Right ventricle myocardium inferior (tissue), 1 donor: ENCODE data around the gene SPIN2A. TPM values are rescaled to one million over a fixed set of nuclear protein-coding genes. Genes with fewer than 3 reads are reported as not detected.
A peak's percentile ranks its signal among the peaks of the same experiment; 100 is the strongest.
"Not testable (repeated sequence)": the region's sequence is repeated elsewhere in the genome, so short reads cannot be mapped to it uniquely, and the experiment has no call there.

ENCODE experiments used
- ATAC-seq: fragments of 200-7000 bp; cut with Tn5 transposase; one replicate; pipeline ENCODE4 v1.9.1; 2020; ENCODE audit warnings: mild to moderate bottlenecking, moderate library complexity
- DNase-seq: peaks from one replicate; pipeline ENCODE4 v3.0.0; 2021; ENCODE audit errors: missing footprints
- intact Hi-C: fragments of 100-400 bp; cut with DNase I; formaldehyde crosslinking; loops from one replicate; pipeline ENCODE4 v1.11.0; 2022
- long read RNA-seq: library from polyadenylated mRNA; unstranded; transcript quantifications from one replicate; pipeline ENCODE4 v2.0.0, GENCODE V29; 2021
- total RNA-seq: library from RNA; stranded (reverse); fragmentation: NEBNext Ultra II Directional; extraction: Animal tissue kit (Norgen Biotek cat#: 25700); gene quantifications from one replicate; pipeline ENCODE4 v1.2.1, GENCODE V29; 2021
- donor health status: DM: no; HTN: yes; CAD: no; lungs with severe emphysema.

The SPIN2A gene
- 0.22 TPM for total RNA-seq
- long read RNA-seq, result 0 reads

DNA sequence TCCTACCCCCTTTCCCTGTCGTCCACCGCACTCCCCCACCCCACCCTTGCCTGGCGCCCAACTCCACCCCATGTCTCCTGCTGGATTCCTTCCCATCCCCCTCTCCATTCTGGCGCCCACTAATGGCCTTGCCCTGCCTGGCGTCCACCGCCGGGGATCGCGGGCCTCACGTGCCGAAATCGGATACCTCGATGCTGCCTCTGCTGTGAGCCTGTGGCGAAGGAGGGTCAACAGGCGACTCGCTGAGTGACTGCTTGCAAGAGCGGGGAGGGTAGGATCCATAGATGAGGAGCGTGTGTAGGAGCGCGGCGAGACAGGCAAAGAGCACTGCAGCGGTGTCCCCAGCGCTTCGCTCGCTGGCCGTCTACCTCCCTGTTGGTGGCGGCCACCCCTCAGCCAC, at the start of gene SPIN2A:
TSS of gene SPIN2A (minus strand) at position 325 of the 400 bp plus-strand sequence. CDS start 800 bp downstream, outside the sequence.
- intact Hi-C loops, DNase-seq: not testable (repeated sequence)
- peak; percentile 28 for ATAC-seq

DNA sequence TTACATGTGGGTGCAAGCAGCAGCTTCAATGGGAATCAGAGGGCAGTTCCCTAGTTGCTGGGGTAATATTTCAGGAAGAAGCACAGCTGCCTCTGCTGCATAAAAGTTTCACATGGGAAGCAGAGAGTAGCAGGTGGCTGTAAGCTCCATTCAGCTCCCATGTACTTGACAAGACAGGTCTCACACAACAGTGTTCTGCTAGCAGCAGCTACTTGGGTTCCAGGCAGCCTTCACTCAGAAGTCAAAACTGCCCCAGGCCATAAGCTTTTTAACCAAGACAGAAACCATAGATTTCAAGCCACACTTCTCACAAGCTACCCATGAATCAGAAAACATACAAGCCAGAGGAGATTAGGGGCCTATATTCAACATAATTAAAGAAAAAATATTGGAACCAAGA, 41.4 kb upstream of the SPIN2A start:
- intact Hi-C loops, result no loop called here
- ATAC-seq (no peak), DNase-seq (no peak)

DNA sequence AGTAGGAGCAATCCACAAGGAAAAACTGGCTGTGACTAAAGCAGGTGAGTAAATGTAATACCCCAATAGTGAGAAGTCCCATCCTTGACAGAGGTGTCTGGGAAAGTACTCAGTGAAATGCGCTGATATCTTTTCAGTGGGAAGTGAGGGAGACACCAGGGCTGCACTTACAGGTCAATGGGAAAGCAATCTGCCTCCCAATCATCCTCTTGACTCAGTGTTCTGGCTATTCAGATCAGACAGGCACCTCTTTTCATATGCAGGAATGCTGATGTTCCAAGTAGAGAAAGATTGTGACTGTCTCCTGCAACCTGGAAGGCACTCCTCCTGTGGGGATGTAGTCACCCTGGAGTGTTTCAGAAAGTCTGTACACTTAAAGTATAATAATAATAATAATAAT, 39.9 kb upstream of the SPIN2A start:
- no peak for ATAC-seq
- intact Hi-C loops, result no loop called here
- DNase-seq, result no peak

DNA sequence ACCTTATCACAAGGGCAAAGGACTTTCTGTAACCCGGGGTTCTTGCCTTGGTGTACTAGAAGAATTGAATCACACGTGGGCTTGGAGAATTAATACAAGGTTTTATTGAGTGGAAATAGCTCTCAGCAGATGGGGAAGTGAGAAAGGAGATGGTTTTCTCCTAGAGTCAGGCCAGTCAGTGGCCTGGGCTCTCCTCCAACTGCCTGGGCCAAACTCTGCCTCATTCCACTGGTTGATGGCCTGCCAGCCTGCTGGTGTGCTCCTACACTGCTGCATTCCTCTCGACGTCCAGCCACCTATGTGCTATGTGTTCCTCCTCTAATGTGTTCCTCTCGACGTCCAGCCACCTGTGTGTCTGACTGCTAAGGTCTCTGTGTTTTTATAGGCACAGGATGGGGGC, 35.3 kb upstream of the SPIN2A start:
- intact Hi-C loops, result no loop called here
- peak; percentile 76 for ATAC-seq
- DNase-seq, result no peak

DNA sequence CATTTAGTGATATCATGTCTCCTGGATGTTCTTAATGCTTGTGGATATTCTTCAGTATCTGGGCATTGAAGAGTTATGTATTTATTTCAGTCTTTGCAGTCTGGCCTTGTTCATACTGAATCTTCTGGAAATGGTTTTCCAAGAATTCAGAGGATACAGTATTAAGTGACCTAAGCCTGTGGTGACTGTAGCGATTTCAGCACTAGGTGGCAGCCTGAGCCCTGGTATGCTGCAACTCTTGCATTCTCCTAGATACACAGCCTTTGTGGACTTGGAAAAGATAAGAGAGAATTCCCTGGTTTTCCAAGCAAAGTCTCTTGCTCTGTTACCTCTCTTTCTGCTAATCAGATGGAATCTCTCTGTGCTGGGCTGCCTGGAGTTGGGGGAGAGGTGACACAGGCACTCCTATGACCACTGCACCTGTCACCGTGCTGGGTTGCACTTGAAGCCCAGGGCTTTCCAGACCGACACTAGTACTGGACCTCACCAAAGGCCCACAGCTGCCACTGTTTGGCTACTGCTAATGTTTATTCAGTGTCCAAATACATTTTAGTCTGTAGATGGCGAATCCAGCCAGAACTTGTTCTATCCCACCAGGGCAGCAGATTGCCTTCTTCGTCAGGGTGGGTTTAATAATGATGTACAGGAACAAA, 19.3 kb upstream of the SPIN2A start:
- intact Hi-C loops, result no loop called here
- no peak for ATAC-seq
- no peak for DNase-seq

DNA sequence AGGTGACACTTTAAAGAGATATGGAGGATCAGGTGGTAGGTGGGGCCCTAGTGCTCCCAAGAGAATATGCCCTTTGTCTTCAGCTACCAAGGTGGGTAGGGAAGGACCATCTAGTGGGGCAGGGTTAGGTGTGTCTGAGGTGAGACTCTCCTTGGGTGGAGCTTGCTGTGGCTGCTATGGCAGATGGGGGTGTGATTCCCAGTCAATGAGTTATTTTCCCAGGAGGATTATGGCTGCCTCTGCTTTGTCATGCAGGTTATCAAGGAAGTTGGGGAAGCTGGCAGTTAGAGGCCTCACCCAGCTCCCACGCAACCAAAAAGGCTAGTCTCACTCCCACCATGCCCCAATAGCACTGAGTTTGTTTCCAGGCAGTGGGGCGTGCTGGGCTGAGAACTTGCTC, 18.0 kb upstream of the SPIN2A start:
- ATAC-seq, result no peak
- DNase-seq, result no peak
- intact Hi-C loops, result no loop called here

DNA sequence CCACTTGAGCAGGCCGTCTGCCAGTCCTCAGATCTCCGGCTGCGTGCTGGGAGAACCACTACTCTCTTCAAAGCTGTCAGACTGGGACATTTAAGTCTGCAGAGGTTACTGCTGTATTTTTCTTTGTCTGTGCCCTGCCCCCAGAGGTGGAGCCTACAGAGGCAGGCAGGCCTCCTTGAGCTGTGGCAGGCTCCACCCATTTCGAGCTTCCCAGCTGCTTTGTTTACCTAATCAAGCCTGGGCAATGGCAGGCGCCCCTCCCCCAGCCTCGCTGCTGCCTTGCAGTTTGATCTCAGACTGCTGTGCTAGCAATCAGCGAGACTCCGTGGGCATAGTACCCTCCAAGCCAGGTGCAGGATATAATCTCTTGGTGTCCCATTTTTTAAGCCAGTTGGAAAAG, 15.0 kb upstream of the SPIN2A start:
- ATAC-seq, intact Hi-C loops, DNase-seq: not testable (repeated sequence)

DNA sequence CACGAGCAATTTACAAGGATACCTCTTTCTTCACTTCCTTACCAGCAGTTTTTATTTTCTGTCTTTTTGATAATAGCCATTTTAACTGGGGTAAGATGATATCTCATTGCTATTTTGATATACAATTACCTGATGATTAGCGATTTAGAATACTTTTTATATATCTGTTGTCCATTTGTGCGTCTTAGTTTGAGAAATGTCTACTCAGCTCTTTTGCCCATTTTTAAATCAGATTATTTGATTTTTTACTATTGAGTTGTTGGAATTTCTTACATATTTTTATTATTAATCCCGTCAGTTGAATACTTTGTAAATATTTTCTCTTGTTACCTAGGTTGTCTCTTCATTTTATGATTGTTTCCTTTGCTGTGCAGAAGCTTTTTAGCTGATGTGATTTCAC, 1.5 kb upstream of the SPIN2A start:
- DNase-seq (no peak), ATAC-seq (no peak)
- intact Hi-C loops, result no loop called here

DNA sequence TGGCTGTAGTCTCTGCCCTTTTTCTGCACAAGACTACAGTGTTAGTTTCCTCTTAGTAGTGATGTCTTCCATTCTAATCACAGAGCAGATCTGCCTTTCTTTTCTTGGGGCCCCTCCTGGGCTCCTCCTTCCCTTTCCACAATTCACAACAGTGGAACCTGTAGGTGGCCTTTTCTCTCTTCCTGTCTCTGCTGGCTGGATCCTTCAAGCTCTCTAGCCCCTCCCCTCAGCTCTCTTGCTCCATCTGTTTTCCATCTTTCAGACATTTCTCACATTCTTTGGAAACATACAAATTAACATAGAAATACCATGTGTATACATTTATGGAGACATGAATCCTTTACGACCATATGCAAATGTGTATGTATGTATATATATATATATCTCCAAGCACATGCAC, 304 bp upstream of the SPIN2A start:
- ATAC-seq, result no peak
- intact Hi-C loops, result no loop called here
- no peak for DNase-seq

DNA sequence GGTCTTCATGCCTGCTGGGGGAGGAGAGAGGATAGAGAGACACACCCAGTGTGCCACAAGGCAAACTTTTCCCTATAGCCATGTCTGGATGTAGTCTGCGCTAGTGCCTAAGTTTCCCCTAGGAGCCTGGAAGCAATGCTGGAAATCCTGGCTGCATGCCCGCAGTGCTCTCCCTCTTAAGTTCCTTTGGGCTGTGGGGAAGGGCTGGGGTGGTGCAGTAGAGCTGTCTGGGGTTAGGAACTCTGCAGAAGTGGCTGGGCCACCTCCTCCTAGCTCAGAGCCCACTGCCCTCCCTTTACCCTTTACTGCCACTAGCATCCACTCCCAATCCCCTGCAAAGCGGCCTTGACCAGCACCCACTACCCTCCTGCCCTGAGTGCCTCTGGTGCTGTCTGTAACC, 608 bp downstream of the SPIN2A start:
- intact Hi-C loops, DNase-seq, ATAC-seq: not testable (repeated sequence)

DNA sequence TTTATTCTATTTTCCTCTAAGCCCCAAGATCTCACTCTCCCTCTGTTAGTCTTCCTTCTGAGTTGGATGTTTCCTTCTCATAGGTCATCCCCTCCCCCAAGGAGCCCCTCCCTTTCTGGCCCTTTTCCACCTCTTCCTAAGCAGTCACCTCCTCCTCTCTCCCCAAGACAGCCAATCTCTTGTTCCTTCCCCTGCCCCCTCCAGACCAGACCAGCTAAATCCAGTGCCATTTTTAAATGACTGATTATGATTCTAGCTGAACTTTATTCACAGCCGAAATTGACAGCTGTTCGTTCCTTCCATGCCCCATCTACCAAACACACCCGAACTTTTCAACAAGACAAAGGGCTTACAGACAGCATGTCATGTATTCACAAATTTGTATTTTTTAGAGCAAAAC, 1.9 kb downstream of the SPIN2A start:
- intact Hi-C loops, result no loop called here
- no peak for ATAC-seq
- no peak for DNase-seq

DNA sequence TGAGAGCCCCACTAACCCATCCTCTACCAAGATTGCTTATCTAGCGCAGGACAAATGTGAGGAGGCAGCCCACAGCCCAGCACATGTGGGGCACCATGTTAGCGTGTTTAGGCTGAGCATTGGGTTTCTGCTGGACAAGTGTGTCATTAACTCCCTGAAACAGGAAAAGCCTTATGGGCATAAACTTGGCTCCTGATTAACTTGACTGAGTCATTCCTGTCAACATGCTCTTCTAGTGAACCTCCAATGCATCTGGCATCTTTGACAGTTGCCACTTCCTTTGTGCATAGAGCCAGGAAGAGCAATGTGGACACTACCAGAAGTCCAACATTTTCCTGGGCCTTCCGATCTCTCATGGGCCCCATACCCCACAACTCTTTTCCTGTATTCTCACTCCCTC, 2.5 kb downstream of the SPIN2A start:
- intact Hi-C loops, result no loop called here
- ATAC-seq, result no peak

DNA sequence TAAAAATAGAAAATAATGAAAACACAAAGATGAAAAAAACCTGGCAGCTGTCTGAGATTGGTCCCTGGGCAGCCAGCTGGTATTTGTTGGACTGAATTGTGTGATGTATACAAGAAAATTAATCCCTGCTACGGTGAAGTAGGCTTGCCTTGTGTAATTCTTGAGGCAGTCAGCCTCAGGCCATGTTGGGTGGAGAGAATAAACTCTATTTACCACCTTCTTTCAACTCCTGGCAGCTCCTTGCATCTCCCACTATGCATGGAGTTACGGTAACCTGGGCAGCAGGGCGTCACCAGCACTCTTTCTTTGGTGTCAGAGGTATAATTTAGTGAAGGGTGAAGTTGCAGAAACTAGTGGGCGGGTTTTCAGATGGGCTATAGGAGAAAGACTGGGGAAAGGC, 3.5 kb downstream of the SPIN2A start:
- DNase-seq (no peak), ATAC-seq (no peak)
- intact Hi-C loops, result no loop called here

More for the DNA sequence above, 2.5 kb downstream of the SPIN2A start:
- no peak for DNase-seq

DNA sequence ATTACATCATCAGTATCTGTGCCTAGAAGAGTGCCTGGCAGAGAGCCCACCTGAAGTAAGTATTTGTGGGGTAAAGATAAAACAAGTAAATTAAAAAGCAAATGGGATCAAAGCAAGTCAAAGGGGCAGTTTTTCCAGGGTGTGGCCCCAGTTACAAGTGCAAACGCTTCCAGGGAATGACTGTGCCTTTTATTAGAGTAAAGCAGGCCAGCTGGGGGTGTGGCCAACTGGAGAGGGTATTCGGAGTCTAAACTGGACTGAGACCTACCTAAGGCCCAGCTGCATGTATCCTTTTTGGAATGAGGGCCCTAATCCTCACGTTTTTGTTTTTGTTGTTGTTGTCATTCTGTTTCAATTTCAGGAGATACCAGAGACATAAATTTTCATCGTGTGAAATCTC, 3.9 kb downstream of the SPIN2A start:
- DNase-seq, intact Hi-C loops, ATAC-seq: not testable (repeated sequence)

DNA sequence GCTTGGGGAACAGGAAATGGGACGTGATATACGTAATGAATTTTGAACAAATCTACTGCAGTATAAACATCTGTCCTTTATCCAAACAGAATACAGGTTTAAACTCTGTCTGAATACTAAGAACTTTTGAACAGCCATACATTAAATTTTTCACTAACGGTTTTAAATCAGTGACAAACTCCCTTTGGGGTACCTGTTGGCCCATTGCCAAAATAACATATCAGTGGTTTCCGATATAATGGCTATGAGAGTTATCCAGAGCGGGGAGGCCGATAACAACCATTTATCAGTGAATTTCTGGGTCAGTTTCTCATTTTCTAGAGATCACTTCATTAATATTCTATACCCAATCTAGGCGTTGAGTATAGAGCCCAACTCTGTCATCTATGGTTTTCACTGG, 5.2 kb downstream of the SPIN2A start:
- intact Hi-C loops, result no loop called here
- DNase-seq (no peak), ATAC-seq (no peak)

DNA sequence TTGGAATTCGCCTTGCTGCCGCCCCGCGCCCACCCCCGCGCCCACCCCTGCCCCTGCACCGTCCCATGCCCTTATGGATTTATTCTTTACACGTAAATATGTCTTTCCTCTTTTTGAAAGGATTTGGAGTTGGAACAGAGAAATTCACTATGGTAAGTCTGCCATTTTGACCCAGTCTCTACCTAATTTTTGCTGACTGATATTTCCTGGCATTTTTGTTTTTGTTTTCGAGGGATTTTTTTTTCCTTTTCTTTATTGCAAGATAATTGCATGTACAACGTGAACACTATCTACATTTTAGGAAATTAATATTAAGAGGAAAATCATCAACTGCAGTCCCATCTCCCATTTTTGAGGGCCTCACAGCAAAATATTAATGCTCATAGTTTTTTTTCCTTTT, 15.4 kb downstream of the SPIN2A start:
- no peak for ATAC-seq
- intact Hi-C loops, result loop anchor here (10.0 kb wide), 1 partner anchor 557 kb away; the partner anchor contains the start of gene UBQLN2
- no peak for DNase-seq

DNA sequence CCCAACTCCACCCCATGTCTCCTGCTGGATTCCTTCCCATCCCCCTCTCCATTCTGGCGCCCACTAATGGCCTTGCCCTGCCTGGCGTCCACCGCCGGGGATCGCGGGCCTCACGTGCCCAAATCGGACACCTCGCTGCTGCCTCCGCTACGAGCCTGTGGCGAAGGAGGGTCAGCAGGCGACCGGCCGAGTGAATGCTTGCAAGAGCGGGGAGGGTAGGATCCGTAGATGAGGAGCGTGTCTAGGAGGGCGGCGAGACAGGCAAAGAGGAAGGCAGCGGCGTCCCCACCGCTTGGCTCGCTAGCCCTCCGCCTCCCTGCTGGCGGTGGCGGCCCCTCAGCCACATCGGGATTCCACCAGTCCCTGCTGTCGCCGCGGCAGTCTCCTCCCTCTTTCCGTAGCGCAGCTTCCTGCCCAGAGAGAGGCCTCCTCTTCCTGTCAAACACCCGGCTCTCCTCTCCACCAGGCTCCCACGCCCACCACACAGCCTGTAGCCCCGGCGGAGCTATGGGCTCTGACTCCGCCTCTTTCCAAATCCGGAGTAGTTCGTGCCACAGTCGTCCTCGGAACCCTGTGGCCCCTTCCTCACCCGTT, 15.9 kb downstream of the SPIN2A start, which contains the start of gene SPIN2B:
TSS of gene SPIN2B (minus strand) at position 387 of the 594 bp plus-strand sequence.
- ATAC-seq, result peak; percentile 100
- intact Hi-C loops, result loop anchor here (10.0 kb wide), 1 partner anchor 556 kb away; the partner anchor contains the start of gene UBQLN2
- peak; percentile 86 for DNase-seq

DNA sequence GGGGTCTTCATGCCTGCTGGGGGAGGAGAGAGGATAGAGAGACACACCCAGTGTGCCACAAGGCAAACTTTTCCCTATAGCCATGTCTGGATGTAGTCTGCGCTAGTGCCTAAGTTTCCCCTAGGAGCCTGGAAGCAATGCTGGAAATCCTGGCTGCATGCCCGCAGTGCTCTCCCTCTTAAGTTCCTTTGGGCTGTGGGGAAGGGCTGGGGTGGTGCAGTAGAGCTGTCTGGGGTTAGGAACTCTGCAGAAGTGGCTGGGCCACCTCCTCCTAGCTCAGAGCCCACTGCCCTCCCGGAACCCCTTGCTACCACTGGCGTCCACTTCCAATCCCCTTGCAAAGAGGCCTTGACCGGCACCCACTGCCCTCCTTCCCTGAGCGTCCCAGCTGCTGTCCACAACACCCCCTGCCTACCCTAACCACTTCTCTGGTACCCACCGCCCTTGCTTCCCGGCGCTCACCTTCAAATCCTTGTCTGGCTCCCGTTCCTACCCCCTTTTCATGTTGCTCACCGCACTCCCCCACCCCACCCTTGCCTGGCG, 16.5 kb downstream of the SPIN2A start:
- peak; percentile 40 for ATAC-seq
- not testable (repeated sequence) for DNase-seq
- intact Hi-C loops, result loop anchor here (10.0 kb wide), 1 partner anchor 556 kb away; the partner anchor contains the start of gene UBQLN2

DNA sequence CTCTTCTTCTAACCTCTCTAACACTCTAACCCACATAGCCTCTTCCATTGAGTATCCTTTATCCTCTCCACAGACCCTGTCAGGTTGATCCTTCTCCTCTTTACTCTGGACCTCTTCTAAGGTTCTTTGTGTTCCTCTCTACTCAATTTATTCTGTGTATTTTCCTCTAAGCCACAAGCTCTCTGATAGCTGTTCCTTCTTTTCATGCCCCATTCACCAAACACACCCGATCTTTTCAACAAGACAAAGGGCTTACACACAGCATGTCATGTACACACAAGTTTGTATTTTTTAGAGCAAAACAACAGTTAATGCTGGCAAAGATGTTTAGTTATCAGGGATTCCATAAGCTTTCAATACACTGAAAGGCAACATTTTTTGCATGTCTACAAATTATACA, 17.8 kb downstream of the SPIN2A start:
- intact Hi-C loops, result no loop called here
- ATAC-seq (no peak), DNase-seq (no peak)

DNA sequence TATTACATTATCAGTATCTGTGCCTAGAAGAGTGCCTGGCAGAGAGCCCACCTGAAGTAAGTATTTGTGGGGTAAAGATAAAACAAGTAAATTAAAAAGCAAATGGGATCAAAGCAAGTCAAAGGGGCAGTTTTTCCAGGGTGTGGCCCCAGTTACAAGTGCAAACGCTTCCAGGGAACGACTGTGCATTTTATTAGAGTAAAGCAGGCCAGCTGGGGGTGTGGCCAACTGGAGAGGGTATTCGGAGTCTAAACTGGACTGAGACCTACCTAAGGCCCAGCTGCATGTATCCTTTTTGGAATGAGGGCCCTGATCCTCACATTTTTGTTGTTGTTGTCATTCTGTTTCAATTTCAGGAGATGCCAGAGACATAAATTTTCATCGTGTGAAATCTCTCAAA, 19.6 kb downstream of the SPIN2A start:
- intact Hi-C loops, DNase-seq, ATAC-seq: not testable (repeated sequence)
